Neural cell (in vitro differentiated cells): ENCODE data around the gene NRG3.

Experiments used
- EP300 ChIP-seq: fragments of 450-650 bp; conservative IDR thresholded peaks from 2 replicates; pipeline ENCODE4 v1.6.1; 2014; ENCODE audit warnings: antibody characterized with exemption, mild to moderate bottlenecking, moderate library complexity; ENCODE audit not compliant: poor library complexity, severe bottlenecking
- EZH2 ChIP-seq: fragments of 200-600, 300-800 bp; shearing (Covaris generic), sonication (generic); IDR thresholded peaks from 2 replicates; pipeline ENCODE4 v1.6.1; 2014; ENCODE audit warnings: antibody characterized with exemption, low read length, borderline replicate concordance, mild to moderate bottlenecking; ENCODE audit not compliant: insufficient read depth, poor library complexity, severe bottlenecking
- POLR2AphosphoS5 ChIP-seq: IDR thresholded peaks from 2 replicates; pipeline ENCODE4 v1.6.1; 2012
- REST ChIP-seq: IDR thresholded peaks from 2 replicates; pipeline ENCODE4 v1.6.1; 2012; ENCODE audit warnings: borderline replicate concordance
- TAF1 ChIP-seq: IDR thresholded peaks from 2 replicates; pipeline ENCODE4 v1.6.1; 2012; ENCODE audit warnings: low read depth
- TF ChIP-seq, protein P1 (sequence below): fragments of 450-650 bp; IDR thresholded peaks from 2 replicates; pipeline ENCODE4 v1.5.1; 2014; ENCODE audit warnings: antibody characterized with exemption, mild to moderate bottlenecking, moderate library complexity; ENCODE audit not compliant: poor library complexity, severe bottlenecking

DNA sequence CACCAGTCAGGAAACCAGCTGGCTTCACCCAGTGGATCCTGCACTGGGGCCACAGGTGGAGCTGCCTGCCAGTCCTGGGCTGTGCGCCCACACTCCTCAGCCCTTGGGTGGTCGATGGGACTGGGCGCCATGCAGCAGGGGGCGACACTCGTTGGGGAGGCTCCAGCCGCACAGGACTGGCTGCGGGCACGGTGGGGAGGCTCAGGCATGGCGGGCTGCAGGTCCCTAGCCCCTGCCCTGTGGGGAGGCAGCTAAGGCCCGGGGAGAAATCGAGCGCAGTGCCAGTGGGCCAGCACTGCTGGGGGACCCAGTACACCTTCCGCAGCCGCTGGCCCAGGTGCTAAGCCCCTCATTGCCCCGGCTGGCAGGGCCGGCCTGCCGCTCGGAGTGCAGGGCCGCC lies 12.4 kb upstream of the NRG3 start:
- TF ChIP-seq POLR2AphosphoS5 (no peak), TAF1 (no peak), EP300 (no peak), REST (no peak), EZH2 (no peak)
- TF ChIP-seq, protein P1, sequence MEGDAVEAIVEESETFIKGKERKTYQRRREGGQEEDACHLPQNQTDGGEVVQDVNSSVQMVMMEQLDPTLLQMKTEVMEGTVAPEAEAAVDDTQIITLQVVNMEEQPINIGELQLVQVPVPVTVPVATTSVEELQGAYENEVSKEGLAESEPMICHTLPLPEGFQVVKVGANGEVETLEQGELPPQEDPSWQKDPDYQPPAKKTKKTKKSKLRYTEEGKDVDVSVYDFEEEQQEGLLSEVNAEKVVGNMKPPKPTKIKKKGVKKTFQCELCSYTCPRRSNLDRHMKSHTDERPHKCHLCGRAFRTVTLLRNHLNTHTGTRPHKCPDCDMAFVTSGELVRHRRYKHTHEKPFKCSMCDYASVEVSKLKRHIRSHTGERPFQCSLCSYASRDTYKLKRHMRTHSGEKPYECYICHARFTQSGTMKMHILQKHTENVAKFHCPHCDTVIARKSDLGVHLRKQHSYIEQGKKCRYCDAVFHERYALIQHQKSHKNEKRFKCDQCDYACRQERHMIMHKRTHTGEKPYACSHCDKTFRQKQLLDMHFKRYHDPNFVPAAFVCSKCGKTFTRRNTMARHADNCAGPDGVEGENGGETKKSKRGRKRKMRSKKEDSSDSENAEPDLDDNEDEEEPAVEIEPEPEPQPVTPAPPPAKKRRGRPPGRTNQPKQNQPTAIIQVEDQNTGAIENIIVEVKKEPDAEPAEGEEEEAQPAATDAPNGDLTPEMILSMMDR: no peak
